ENCODE data around the gene PGA3.

DNA sequence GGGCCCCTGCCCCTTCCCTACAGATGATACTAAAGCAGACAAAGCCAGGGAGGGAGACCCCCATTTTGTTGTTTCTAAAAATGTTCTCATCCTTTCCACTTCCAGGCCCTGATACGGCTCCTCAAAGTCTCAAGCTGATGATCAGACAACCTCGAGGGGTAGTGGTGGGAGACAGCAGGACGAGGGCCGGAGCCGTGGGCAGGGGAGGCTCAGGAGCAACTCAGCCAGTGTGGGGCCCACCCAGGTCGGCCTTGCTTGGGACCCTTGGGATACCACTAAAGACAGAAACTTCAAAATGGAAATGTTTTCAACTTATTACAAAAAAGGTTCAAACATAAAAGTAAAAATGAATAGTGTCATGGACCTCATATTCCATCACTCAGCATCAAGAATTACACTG, 26.9 kb upstream of the PGA3 start:
- TF ChIP-seq, protein P1, sequence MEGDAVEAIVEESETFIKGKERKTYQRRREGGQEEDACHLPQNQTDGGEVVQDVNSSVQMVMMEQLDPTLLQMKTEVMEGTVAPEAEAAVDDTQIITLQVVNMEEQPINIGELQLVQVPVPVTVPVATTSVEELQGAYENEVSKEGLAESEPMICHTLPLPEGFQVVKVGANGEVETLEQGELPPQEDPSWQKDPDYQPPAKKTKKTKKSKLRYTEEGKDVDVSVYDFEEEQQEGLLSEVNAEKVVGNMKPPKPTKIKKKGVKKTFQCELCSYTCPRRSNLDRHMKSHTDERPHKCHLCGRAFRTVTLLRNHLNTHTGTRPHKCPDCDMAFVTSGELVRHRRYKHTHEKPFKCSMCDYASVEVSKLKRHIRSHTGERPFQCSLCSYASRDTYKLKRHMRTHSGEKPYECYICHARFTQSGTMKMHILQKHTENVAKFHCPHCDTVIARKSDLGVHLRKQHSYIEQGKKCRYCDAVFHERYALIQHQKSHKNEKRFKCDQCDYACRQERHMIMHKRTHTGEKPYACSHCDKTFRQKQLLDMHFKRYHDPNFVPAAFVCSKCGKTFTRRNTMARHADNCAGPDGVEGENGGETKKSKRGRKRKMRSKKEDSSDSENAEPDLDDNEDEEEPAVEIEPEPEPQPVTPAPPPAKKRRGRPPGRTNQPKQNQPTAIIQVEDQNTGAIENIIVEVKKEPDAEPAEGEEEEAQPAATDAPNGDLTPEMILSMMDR (IDR thresholded peaks at IDR 0.05) = no peak
- TF ChIP-seq POLR2A (IDR thresholded peaks at IDR 0.05) = no peak

Measured in heart left ventricle (tissue), 13 donors.